ENCODE data around the gene FGD5.

Gene FGD5

DNA sequence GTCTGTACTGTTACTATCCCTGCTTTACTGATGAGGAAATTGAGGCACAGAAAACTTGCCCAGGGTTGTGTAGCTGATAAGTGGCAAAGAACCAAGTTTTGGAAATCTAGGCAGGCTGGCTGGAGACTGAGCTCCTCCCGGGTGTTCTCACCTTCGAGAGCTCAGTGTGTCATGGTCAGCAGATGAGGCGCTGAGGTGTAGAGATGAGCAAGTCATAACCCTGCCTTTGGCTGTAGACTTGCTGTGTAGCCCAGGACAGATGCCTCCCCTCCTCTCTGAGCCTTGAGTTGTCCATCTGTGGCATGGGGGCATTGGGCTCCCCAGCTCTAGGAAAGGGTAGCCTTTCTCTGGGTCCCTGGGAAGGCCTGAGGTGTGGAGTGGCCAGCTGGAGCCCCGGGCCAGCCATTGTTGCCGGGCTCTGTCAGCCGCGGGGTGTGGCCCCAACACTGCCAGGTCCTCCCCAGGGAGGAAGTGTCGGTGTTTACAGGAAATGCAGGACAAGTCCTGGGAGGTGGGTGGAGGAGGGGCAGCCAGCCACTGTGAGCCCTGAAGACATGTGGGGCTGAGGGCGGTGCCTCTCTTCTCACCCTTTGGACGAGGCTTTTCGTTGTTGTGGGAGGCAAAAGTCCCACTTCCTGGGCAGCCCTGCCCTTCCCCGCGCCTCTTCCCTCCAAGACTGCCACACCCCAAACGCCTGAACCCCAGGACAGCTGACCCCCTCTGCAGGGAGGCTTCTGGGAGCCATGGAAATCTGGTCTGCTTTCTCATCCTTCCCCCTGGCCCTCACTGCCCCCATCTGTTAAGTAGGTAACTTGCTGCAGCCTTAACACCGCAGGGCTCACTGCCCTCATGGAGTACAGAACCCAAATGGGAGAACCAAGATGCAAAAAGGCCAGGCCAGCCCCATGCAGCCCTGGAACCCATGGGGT lies 29.1 kb downstream of the FGD5 start:
- DNase-seq (ENCODE audit: low read depth in 1 of 2, low spot score in 1 of 2), result no peak

DNA sequence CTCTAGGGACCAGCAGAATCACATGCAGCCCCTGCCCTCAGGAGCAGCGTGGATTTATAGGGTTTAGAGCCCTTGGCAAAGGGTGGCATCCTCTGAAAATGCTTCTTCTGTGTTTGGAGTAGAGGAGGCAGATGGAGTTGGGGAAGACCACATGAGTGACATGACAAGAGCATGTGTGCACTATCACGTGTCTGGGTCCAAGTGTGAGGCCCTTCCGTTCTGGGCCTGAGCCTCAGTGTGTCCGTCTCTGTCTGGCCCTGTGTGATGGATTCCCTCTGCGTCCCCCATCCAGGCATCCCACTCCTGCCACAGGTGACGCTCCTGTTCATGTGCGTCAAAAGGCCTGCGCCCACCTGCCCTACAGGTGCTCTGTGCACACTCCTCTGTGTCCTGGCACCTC lies 30.1 kb downstream of the FGD5 start:
- no peak for DNase-seq (ENCODE audit: low read depth in 1 of 2, low spot score in 1 of 2)

DNA sequence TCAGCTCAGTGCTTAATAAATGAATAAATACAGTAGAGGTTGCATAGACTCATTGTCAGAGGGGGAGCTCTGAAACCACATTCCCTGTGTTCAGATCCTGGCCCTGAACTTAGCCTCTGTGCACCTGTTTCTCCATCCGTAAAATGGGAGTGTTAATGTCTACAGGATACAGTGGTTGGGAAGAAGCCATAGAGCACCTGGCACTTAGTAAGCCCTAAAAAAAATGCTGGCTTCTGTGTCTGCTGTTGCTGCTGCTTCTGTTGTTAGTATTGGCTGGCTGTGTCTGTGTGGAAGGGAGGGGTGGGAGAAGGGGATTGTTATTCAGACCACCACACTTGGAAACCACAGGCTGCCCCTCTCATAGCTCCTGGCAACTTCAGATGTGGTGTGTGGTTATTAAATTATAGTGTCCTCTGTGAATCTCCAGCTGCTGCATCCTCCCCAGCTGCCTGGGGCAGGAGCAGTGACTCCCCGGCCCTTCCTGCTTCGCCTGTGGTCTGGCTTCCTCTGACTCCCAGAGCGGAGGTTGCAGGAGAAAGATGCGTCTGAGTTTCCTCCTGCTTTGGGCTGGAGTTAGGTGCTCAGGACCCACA lies 31.0 kb downstream of the FGD5 start:
- no peak for DNase-seq (ENCODE audit: low read depth in 1 of 2, low spot score in 1 of 2)

GRCh38 chr3:14852058-14852594 lies 33.4 kb downstream of the FGD5 start:
- DNase-seq (ENCODE audit: low read depth in 1 of 2, low spot score in 1 of 2), result no peak

DNA sequence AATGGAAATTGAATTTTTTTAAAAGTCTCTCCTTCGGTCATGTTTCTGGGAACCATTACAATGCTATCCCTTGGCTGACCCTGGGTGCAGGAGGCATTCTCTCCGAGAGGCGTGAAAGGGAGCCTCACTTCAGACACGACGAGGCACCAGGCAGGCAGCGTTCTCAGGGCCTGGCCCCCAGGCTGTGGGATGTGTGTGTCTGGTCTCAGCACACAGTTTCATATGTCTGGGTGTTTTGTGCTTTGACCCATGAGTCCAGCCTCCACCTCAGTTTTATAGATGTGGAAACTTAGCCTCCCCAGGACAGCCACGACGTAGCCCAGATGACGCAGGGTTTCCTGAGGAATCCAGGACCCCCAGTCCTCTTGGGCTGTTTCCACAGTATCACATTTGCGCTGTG lies 34.0 kb downstream of the FGD5 start:
- DNase-seq (ENCODE audit: low read depth in 1 of 2, low spot score in 1 of 2), result no peak

GRCh38 chr3:14853271-14853951 lies 34.6 kb downstream of the FGD5 start:
- no peak for DNase-seq (ENCODE audit: low read depth in 1 of 2, low spot score in 1 of 2)

GRCh38 chr3:14857506-14857905 lies 38.7 kb downstream of the FGD5 start:
- no peak for DNase-seq (ENCODE audit: low read depth in 1 of 2, low spot score in 1 of 2)

- DNase-seq (ENCODE audit: low read depth in 1 of 2, low spot score in 1 of 2), result no peak
Measured at GRCh38 chr3:14858105-14858504, 39.3 kb downstream of the FGD5 start.

DNA sequence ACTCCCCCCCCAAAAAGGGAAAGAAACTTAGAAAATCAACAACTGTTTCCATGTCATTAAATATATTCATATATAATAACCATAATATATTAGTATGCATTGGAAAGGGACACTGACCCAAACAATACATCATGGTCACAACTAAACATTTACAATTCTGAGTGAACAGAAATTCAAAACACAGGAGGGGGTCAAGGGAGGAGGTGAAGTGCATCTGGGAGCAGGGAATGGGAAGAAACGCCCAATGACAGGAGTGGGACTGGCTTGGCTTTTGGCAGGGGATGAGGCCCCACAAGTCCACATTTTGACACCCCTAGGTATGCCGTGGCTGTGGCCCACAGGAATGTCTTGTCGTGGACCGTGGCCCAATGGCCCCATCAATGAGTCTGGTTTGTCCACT lies 41.1 kb downstream of the FGD5 start:
- no peak for DNase-seq (ENCODE audit: low read depth in 1 of 2, low spot score in 1 of 2)

DNA sequence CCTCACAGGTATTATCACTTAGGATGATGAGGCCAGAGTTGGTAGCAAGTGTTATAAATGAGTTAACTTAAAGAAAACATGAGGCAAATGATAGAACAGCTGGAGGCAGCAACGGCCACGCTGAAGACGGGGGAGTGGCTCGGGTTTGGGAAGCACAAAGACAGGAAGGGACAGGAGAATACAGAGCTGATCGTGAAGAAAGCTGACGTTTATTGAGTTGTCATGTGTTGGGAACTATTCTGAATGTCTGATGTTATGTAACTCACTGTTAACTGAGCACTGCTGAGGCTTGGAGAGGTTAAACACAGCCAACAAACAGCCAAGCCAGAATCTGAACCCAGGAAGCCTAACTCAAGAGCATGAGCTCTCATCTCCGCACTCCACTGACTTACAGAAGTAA lies 42.3 kb downstream of the FGD5 start:
- no peak for DNase-seq (ENCODE audit: low read depth in 1 of 2, low spot score in 1 of 2)

DNA sequence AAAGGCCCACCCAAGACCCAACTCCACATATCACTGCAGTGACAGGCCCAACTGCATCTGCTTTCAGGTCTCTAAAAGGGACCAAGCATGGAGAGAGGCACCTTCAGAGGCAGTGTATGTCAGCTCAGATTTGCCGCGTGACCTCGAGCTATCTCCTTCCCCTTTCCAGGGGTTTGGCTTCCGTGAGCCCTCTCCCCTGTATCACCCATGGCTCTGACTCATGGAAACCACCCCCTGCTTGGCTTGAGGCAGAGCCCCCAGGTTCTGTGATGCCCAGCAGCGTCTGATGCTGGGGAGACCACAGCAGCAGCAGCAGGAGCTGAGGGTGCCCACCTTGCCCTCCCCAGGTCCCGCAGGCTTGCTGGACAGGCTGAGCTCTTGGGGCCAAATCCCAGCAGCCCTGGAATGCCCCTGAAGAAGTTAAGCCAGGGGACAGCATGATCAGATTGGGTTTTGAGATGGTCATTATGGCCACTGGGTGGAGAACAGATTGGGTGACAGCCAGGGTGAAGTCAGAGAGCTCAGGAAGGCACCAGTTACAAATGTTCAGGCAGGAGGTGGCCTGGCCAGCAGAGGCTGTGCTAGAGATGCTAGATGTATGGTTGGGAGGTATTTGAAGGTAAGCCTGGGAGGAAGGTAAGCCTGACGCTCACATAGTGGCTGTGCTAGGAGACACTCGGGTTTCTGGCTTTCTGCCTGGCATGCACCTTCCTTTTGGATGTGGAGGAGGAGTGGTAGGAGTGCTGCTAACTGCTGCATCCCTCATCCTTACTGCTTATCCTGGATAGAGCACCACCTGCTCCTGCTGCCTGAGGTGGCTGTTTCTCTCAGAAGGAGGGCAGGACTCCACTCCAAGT lies 42.9 kb downstream of the FGD5 start:
- no peak for DNase-seq (ENCODE audit: low read depth in 1 of 2, low spot score in 1 of 2)

GRCh38 chr3:14862303-14862660 lies 43.5 kb downstream of the FGD5 start:
- no peak for DNase-seq (ENCODE audit: low read depth in 1 of 2, low spot score in 1 of 2)

DNA sequence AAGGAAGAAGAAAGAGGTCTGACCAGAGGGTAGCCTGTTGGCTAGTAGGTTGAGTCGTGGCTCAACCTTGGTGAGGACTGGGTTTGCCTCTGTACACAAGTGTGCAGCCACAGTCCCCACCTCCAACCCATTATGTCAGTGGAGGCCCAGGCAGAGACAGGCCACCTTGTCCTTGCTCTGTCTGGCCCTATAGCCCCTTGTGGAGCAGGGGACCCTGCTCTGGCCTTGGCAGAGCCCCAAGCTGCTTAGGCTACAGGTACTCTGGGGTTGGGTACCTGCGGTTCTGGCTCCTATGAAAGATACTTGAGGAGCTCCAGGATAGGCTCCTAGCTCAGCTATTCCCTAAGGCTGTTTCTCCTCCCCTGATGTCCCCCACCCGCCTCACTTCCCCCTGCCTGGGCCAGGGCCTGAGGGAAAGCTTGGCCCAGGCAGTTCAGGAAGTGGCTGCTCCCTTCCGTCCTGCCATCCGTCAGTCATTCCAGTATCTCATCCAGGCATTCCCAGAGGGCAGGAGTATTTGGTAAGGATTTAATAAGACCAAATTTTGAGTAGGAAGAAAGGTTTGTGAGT lies 44.0 kb downstream of the FGD5 start:
- DNase-seq (ENCODE audit: low read depth in 1 of 2, low spot score in 1 of 2), result no peak

DNA sequence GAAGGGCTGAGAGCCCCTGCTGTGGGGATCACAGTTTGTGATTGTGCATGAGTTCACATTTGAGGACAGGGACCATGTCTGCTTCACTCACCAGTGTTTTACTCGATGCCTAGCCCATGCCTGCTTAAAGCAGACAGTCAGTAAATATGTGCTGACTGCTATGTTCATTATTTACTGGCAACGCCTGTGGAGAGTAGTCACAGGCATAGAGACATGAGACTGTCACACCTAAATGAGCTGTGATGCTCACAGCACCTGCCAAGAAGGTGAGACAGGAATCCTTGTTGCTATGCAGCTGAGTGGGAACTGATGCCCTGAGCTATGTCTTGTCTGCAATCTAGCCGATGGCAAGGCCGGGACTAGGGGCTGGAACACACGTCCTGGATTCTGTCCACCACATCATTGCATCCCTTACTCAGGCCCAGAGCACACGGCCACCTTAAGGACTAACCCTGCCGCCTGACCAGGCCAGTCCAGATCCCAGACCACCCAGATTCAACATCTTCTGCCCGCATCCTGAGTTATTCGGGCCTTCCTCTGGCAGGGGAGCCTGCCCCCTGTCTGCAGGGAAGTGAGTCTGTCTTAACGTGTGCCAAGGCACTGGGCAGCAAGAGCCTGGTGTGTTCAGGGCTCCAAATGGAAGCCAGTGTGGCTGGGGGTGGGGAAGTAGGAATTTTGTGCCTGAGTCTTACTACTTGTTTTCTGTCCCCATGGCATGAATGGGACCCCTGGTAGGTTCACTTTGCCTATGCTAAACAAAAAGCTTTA lies 44.8 kb downstream of the FGD5 start:
- no peak for DNase-seq (ENCODE audit: low read depth in 1 of 2, low spot score in 1 of 2)

DNA sequence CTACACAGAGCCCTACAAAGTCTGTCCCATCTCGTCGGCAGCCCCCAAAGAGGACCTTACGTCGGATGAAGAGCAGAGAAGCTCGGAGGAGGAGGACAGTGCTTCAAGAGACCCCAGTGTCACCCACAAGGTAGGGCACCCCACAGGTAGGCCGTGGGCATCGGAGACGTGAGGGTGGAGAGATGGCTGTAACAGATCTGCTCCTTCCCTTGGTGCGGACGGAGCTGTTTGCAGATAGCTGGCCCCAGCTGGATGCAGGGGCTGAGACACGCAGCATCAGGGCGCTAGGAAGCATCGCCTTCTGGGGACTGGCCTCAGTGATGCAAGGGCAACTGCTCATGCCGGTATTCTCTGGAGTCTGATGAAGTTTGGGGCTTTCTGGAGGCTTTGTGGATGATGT lies 45.4 kb downstream of the FGD5 start:
- no peak for DNase-seq (ENCODE audit: low read depth in 1 of 2, low spot score in 1 of 2)

DNA sequence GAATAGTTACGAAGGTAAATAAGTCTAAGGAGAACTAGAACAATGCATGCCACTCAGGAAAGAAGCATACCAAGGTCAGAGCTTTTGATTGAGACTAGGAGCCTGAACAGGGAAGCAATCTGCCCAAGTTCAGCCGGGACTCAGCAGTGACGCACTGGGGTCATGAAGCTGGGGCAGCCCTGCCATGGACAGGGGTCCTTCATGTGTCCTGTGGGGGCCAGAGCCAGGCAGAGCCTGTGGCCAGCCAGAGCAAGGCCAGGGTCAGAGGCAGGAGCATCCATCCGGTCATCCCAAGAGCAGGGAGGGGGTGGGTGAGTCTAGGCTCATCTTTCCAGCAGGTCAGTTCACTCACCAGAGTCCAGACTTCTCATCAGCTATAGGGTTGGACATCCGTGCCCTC lies 47.9 kb downstream of the FGD5 start:
- DNase-seq (ENCODE audit: low read depth in 1 of 2, low spot score in 1 of 2), result no peak

DNA sequence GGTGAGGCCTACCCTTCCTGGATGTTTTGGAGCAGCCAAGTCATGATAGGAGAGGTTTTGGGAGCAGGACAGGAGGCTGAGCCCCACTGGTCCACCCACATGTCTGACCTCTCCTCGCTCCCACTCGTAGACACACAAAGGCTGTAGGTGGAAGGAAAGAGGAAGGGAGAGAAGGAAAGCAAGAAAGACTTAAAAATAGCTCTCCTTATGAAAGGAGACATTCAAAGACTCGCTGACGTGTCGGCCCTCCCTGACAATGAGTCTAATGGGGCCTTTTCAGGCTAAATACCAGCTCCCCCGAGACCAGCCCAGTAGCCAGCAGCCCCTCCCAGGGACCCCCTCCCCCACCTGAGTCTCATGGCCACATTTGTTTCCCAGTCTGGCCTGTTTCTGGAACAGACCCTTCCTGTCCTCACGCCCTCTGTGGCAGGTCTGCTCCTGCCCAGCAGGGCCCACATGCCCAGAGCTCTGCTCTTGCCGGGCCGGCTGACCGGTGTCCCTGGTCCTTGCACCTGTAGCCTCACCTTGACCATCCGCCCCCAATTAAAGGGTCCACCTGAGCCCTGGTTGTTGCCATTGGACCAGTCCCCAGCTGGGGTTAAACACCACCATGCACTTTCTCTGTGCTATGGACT lies 49.3 kb downstream of the FGD5 start:
- no peak for DNase-seq (ENCODE audit: low read depth in 1 of 2, low spot score in 1 of 2)

DNA sequence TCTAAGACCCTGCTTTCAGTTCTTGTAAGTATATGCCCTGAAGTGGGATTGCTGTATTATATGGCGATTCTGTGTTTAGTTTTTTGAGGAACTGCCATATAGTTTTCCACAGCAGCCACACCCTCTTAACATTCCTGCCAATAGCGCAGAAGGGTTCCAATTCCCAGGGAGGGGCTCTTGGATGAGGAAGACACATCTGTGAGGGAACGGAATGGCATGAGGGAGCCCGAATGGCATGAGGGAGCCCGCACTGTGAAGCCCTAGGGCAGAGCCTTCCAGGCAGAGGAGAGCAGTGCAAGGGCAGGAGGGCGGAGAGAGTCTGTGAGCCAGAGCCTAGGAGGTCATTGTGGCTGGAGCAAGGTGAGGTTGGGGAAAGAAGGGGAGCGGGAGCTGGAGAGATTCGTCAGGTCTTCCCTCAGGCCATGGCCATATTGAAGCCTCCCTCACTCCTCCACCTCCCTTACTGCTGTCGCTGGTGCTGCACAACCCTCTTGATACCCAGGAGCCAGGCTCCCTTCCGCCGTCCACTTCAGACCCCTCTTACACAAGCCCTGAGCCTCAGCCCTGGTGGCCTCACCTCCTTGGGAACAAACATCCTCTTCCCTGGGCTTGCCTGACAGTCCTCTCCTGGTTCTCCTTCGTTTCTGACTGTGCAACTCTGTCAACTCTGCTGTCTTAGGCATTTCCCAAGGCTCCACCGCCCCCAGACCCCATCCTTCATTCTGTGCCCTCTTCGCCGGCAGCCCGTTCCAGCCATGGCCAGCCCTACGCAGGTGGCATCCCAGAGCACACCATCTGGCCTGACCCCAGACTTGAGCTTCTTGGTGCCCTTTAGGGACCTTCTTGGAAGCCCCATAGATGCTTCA lies 51.4 kb downstream of the FGD5 start:
- no peak for DNase-seq (ENCODE audit: low read depth in 1 of 2, low spot score in 1 of 2)

- DNase-seq (ENCODE audit: low read depth in 1 of 2, low spot score in 1 of 2), result no peak
Measured at GRCh38 chr3:14870783-14871060, 52.0 kb downstream of the FGD5 start.

Measured in activated T-helper 1 cell treated with anti-CD3 and anti-CD28 coated beads, Interleukin-2, amount 50 U/mL, for 16 hours (primary cell).